Measurements from ENCODE around the gene SMIM28. TPM values are rescaled to one million over a fixed set of nuclear protein-coding genes. Genes with fewer than 3 reads are reported as not detected.

Gene SMIM28
- total RNA-seq, 5 donors from 2014 or later (not counting 1 experiment from before 2014, with no cell fraction given): not detected

DNA sequence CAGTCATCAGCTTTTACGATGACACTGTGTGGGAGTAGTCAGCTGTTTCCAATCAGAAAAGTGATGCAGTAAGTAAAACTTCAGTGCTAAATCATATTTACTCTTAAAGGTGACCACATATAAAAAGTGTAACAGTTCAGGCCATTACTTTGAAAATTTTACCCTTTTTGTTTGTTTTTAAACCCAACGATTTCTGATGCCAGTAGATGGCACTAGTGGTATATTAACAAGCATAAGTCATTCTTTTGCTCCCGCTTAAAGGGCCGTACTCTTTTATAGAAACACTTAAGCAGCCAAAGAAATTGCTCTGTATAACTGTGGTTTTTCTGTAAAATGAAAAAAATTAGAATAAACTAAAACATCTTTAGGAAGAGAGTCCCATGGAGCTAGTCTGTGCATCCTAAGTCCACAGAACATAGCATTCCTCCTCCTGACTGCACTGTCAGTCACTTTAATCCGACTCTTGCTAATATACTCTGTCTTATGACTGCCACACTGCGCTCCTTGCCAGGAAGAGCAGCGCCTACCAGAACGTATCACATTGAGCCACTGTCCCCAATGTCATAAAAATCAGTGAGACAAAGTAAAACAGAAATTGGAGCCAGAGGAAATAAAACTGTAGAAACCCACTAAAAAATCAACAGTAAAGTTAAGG is 51.4 kb downstream of the SMIM28 start:
- H3K27me3 ChIP-seq (replicated peaks in 1 of 2; ENCODE audit: control insufficient read depth in 2 of 2, extremely low read depth in 1 of 2, insufficient read depth in 2 of 2, low read length in 1 of 2): peaks cover 0 to 16% of the 10 kb centered on the region in 2 experiments
- DNase-seq (peak in 5 of 35 experiments; percentile 14 to 70 (median 18)), ATAC-seq (replicated peaks in 1 of 4) (peak; percentile 36 to 68 (median 49))
- no peaks in the 10 kb centered on the region for H3K9me3 Mint-ChIP-seq
- H3K9me3 ChIP-seq: no peaks in the 10 kb centered on the region
- no peak overlapping the region for H3K4me3 ChIP-seq (ENCODE audit: control insufficient read depth in 1 of 2, extremely low read depth in 1 of 2, low read length in 1 of 2)
- no peak overlapping the region for H3K27ac ChIP-seq (ENCODE audit: low read length)
- CTCF ChIA-PET: interaction anchor here (0.5 to 7.5 kb wide), 19 partner anchors 9 to 563 kb away, joined by 3 to 65 read pairs (median 4); no protein-coding TSS in a partner anchor
- no peaks in the 10 kb centered on the region for H3K36me3 ChIP-seq (ENCODE audit: control insufficient read depth in 2 of 2, extremely low read depth in 1 of 2, insufficient read depth in 1 of 2, low read length in 1 of 2)
- H3K27ac Mint-ChIP-seq: no peak overlapping the region
- peaks cover 3 to 4% of the 10 kb centered on the region in 2 donors for H3K27me3 Mint-ChIP-seq
- no peaks in the 10 kb centered on the region for H3K4me1 ChIP-seq (ENCODE audit: control insufficient read depth in 1 of 2, extremely low read depth in 1 of 2, insufficient read depth in 2 of 2, low read length in 2 of 2)
- H3K4me1 Mint-ChIP-seq: peaks cover 0 to 3% (median 2%) of the 10 kb centered on the region in 3 donors
- POLR2A ChIA-PET: no interaction called here
- no peak overlapping the region for H3K4me3 Mint-ChIP-seq
- no peaks in the 10 kb centered on the region for H3K36me3 Mint-ChIP-seq
- WGBS (ENCODE audit: insufficient coverage): 0% methylated on average over 1 of the region's 8 CpGs

DNA sequence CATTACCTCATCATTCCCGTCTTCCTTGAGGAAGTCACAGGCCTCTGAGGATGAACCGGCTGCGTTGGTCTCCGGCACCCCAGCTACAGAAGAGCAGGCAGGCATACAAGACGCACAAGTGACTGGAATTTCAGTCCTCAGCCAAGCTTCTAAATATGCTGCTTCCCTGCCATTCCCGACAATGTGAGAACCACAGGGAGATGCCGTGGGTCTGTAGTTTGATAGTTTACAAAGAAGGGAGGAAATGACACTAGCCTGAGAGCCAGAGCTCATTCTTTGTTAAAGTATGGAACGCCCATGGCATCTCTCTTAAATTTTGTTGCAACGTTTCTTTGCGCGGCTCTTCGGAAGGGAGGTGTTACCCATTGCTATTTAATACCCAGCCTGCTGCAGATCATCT is 52.1 kb downstream of the SMIM28 start:
- ChIA-PET POLR2A (interaction anchor here in 1 of 2 donors (0.6 kb wide), 1 partner anchor 88 kb away, joined by 3 read pairs; no protein-coding TSS in a partner anchor), CTCF (interaction anchor here (0.5 to 7.5 kb wide), 19 partner anchors 10 to 499 kb away, joined by 3 to 65 read pairs (median 4); no protein-coding TSS in a partner anchor)
- Histone ChIP-seq H3K4me3 (ENCODE audit: control insufficient read depth in 1 of 2, extremely low read depth in 1 of 2, low read length in 1 of 2) (no peak overlapping the region), H3K27ac (ENCODE audit: low read length) (no peak overlapping the region), H3K9me3 (no peaks in the 10 kb centered on the region), H3K36me3 (ENCODE audit: control insufficient read depth in 2 of 2, extremely low read depth in 1 of 2, insufficient read depth in 1 of 2, low read length in 1 of 2) (no peaks in the 10 kb centered on the region), H3K27me3 (replicated peaks in 1 of 2; ENCODE audit: control insufficient read depth in 2 of 2, extremely low read depth in 1 of 2, insufficient read depth in 2 of 2, low read length in 1 of 2) (peaks cover 0 to 16% of the 10 kb centered on the region in 2 experiments), H3K4me1 (ENCODE audit: control insufficient read depth in 1 of 2, extremely low read depth in 1 of 2, insufficient read depth in 2 of 2, low read length in 2 of 2) (no peaks in the 10 kb centered on the region)
- Mint-ChIP-seq H3K36me3 (no peaks in the 10 kb centered on the region), H3K4me1 (peaks cover 0 to 3% (median 2%) of the 10 kb centered on the region in 3 donors), H3K27ac (no peak overlapping the region), H3K27me3 (peaks cover 3 to 4% of the 10 kb centered on the region in 2 donors), H3K4me3 (no peak overlapping the region), H3K9me3 (no peaks in the 10 kb centered on the region)
- 84% methylated on average over 6 of the region's 12 CpGs for WGBS (ENCODE audit: insufficient coverage)
- DNase-seq (no peak), ATAC-seq (replicated peaks in 1 of 4) (no peak)

GRCh38 chr6:138430361-138431145 is 52.8 kb downstream of the SMIM28 start:
- Mint-ChIP-seq H3K27me3 (peaks cover 3 to 4% of the 10 kb centered on the region in 2 donors), H3K36me3 (no peaks in the 10 kb centered on the region), H3K4me3 (no peak overlapping the region), H3K9me3 (no peaks in the 10 kb centered on the region), H3K27ac (no peak overlapping the region), H3K4me1 (peaks cover 0 to 3% (median 2%) of the 10 kb centered on the region in 3 donors)
- no peak overlapping the region for H3K27ac ChIP-seq (ENCODE audit: low read length)
- ChIA-PET POLR2A (interaction anchor here in 1 of 2 donors (0.6 kb wide), 1 partner anchor 26 kb away, joined by 3 read pairs; no protein-coding TSS in a partner anchor), CTCF (interaction anchor here (0.6 to 7.5 kb wide), 14 partner anchors 25 to 738 kb away, joined by 3 to 65 read pairs (median 5); no protein-coding TSS in a partner anchor)
- no peaks in the 10 kb centered on the region for H3K36me3 ChIP-seq (ENCODE audit: control insufficient read depth in 2 of 2, extremely low read depth in 1 of 2, insufficient read depth in 1 of 2, low read length in 1 of 2)
- WGBS (ENCODE audit: insufficient coverage): 89% methylated on average over 25 of the region's 29 CpGs
- no peak for ATAC-seq (replicated peaks in 1 of 4)
- no peaks in the 10 kb centered on the region for H3K9me3 ChIP-seq
- no peak for DNase-seq
- no peaks in the 10 kb centered on the region for H3K4me1 ChIP-seq (ENCODE audit: control insufficient read depth in 1 of 2, extremely low read depth in 1 of 2, insufficient read depth in 2 of 2, low read length in 2 of 2)
- H3K4me3 ChIP-seq (ENCODE audit: control insufficient read depth in 1 of 2, extremely low read depth in 1 of 2, low read length in 1 of 2): no peak overlapping the region
- peaks cover 0 to 16% of the 10 kb centered on the region in 2 experiments for H3K27me3 ChIP-seq (replicated peaks in 1 of 2; ENCODE audit: control insufficient read depth in 2 of 2, extremely low read depth in 1 of 2, insufficient read depth in 2 of 2, low read length in 1 of 2)

- H3K36me3 ChIP-seq (ENCODE audit: control insufficient read depth in 2 of 2, extremely low read depth in 1 of 2, insufficient read depth in 1 of 2, low read length in 1 of 2): no peaks in the 10 kb centered on the region
- ChIA-PET POLR2A (no interaction called here), CTCF (interaction anchor here (0.6 to 7.5 kb wide), 8 partner anchors 24 to 737 kb away, joined by 3 to 65 read pairs (median 12); no protein-coding TSS in a partner anchor)
- DNase-seq: peak in 1 of 35 experiments; percentile 12
- peaks cover 0 to 3% (median 2%) of the 10 kb centered on the region in 3 donors for H3K4me1 Mint-ChIP-seq
- no peaks in the 10 kb centered on the region for H3K9me3 ChIP-seq
- H3K4me1 ChIP-seq (ENCODE audit: control insufficient read depth in 1 of 2, extremely low read depth in 1 of 2, insufficient read depth in 2 of 2, low read length in 2 of 2): no peaks in the 10 kb centered on the region
- peaks cover 3 to 4% of the 10 kb centered on the region in 2 donors for H3K27me3 Mint-ChIP-seq
- no peak for ATAC-seq (replicated peaks in 1 of 4)
- no peaks in the 10 kb centered on the region for H3K36me3 Mint-ChIP-seq
- 78% methylated on average over 16 of the region's 19 CpGs for WGBS (ENCODE audit: insufficient coverage)
- no peaks in the 10 kb centered on the region for H3K9me3 Mint-ChIP-seq
- no peak overlapping the region for H3K4me3 ChIP-seq (ENCODE audit: control insufficient read depth in 1 of 2, extremely low read depth in 1 of 2, low read length in 1 of 2)
- no peak overlapping the region for H3K27ac ChIP-seq (ENCODE audit: low read length)
- H3K4me3 Mint-ChIP-seq: no peak overlapping the region
- no peak overlapping the region for H3K27ac Mint-ChIP-seq
- H3K27me3 ChIP-seq (replicated peaks in 1 of 2; ENCODE audit: control insufficient read depth in 2 of 2, extremely low read depth in 1 of 2, insufficient read depth in 2 of 2, low read length in 1 of 2): peaks cover 0 to 16% of the 10 kb centered on the region in 2 experiments
These were observed 53.8 kb downstream of the SMIM28 start for GRCh38 chr6:138431256-138432062.

DNA sequence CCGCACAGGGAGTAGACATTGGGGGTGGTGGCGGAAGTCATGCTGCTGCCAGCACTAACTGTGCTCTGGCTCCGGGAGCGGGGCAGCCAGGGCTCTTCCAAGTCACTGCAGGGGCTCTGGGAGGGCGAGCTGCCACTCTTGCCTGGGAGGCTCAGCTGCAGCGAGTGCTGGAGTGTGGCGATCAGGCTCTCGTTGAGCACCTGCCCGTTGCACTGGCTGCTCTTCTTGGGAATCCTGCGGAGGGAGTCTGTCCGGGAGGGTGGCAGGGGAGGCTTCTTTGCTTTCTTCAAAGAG is 54.3 kb downstream of the SMIM28 start:
- Histone ChIP-seq H3K4me1 (ENCODE audit: control insufficient read depth in 1 of 2, extremely low read depth in 1 of 2, insufficient read depth in 2 of 2, low read length in 2 of 2) (no peaks in the 10 kb centered on the region), H3K9me3 (no peaks in the 10 kb centered on the region), H3K27ac (ENCODE audit: low read length) (no peak overlapping the region), H3K4me3 (ENCODE audit: control insufficient read depth in 1 of 2, extremely low read depth in 1 of 2, low read length in 1 of 2) (no peak overlapping the region), H3K36me3 (ENCODE audit: control insufficient read depth in 2 of 2, extremely low read depth in 1 of 2, insufficient read depth in 1 of 2, low read length in 1 of 2) (no peaks in the 10 kb centered on the region), H3K27me3 (replicated peaks in 1 of 2; ENCODE audit: control insufficient read depth in 2 of 2, extremely low read depth in 1 of 2, insufficient read depth in 2 of 2, low read length in 1 of 2) (peaks cover 0 to 16% of the 10 kb centered on the region in 2 experiments)
- ChIA-PET POLR2A (interaction anchor here in 1 of 2 donors (0.6 kb wide), 1 partner anchor 295 kb away, joined by 3 read pairs; no protein-coding TSS in a partner anchor), CTCF (no interaction called here)
- no peak overlapping the region for H3K27ac Mint-ChIP-seq
- DNase-seq (no peak), ATAC-seq (replicated peaks in 1 of 4) (no peak)
- no peak overlapping the region for H3K4me3 Mint-ChIP-seq
- no peaks in the 10 kb centered on the region for H3K9me3 Mint-ChIP-seq
- H3K36me3 Mint-ChIP-seq: no peaks in the 10 kb centered on the region
- H3K27me3 Mint-ChIP-seq: peaks cover 3 to 4% of the 10 kb centered on the region in 2 donors
- 95% methylated on average over 11 of the region's 11 CpGs for WGBS (ENCODE audit: insufficient coverage)
- H3K4me1 Mint-ChIP-seq: peaks cover 0 to 3% (median 2%) of the 10 kb centered on the region in 3 donors

Data from T-cell (primary cell).